ENCODE data around the gene BBS9. TPM values are rescaled to one million over a fixed set of nuclear protein-coding genes. Genes with fewer than 3 reads are reported as not detected.

Gene BBS9
- total and polyA plus RNA-seq, 2 donors (not counting 3 experiments of a cell fraction or from before 2014, with no cell fraction given), result 5.7 to 17.4 TPM

GRCh38 chr7:33640741-33641140, 511.4 kb downstream of the BBS9 start:
- no peak overlapping the region for H3K27ac ChIP-seq (ENCODE audit: insufficient read depth, low read depth, low read length)
- H2AFZ ChIP-seq (ENCODE audit: low read depth, low read length), result no peak overlapping the region
- H3K9me1 ChIP-seq (replicated peaks; ENCODE audit: control insufficient read depth, extremely low read depth, insufficient read depth, low read length), result no peaks in the 10 kb centered on the region
- H3K4me3 ChIP-seq (replicated peaks in 1 of 3; ENCODE audit: insufficient read depth in 1 of 3, low read depth in 1 of 3, low read length in 3 of 3), result no peak overlapping the region
- no peak overlapping the region for H3K9ac ChIP-seq (replicated peaks; ENCODE audit: extremely low read depth, insufficient read depth, low read length)
- no peak for FAIRE-seq
- H3K36me3 ChIP-seq (ENCODE audit: control insufficient read depth in 2 of 2, extremely low read depth in 1 of 2, insufficient read depth in 2 of 2, low read length in 2 of 2), result no peaks in the 10 kb centered on the region
- no peak for DNase-seq (ENCODE audit: low read depth, low spot score)
- intact Hi-C loops (cut with micrococcal nuclease) (no loop called here), dilution Hi-C loops (cut with MboI; ENCODE audit: extremely low pct_ligation_motif_present, low sequenced_read_pairs) (no loop called here)
- H3K79me2 ChIP-seq (ENCODE audit: control insufficient read depth, insufficient read depth, low read length), result no peaks in the 10 kb centered on the region
- no peaks in the 10 kb centered on the region for H3K4me1 ChIP-seq (ENCODE audit: control insufficient read depth, extremely low read depth, insufficient read depth, low read length)
- no peak overlapping the region for H3K4me2 ChIP-seq (ENCODE audit: insufficient read depth, low read length)
- H4K20me1 ChIP-seq (replicated peaks; ENCODE audit: control insufficient read depth, extremely low read depth, insufficient read depth, low read length), result no peaks in the 10 kb centered on the region
- CTCF ChIA-PET, result no interaction called here
- BruUV-seq (replicated peaks), result no TSS peak
- POLR2A ChIA-PET, result no interaction called here
- TF ChIP-seq JUN (IDR thresholded peaks at IDR 0.05; ENCODE audit: borderline replicate concordance, insufficient read depth, insufficient read length, low read depth) (no peak), MAX (IDR thresholded peaks at IDR 0.05; ENCODE audit: insufficient read depth, insufficient read length) (no peak), EZH2 (IDR thresholded peaks at IDR 0.05; ENCODE audit: borderline replicate concordance, low read depth, low read length, severe bottlenecking) (no peak)
- H3K27me3 ChIP-seq (ENCODE audit: control insufficient read depth in 2 of 2, insufficient read depth in 2 of 2, low read length in 2 of 2), result no peaks in the 10 kb centered on the region
- no peaks in the 10 kb centered on the region for H3K9me3 ChIP-seq (replicated peaks; ENCODE audit: control insufficient read depth, insufficient read depth, low read length)

GRCh38 chr7:33642312-33642711, 512.9 kb downstream of the BBS9 start:
- Histone ChIP-seq H3K27me3 (ENCODE audit: control insufficient read depth in 2 of 2, insufficient read depth in 2 of 2, low read length in 2 of 2) (no peaks in the 10 kb centered on the region), H4K20me1 (replicated peaks; ENCODE audit: control insufficient read depth, extremely low read depth, insufficient read depth, low read length) (no peaks in the 10 kb centered on the region), H3K4me3 (replicated peaks in 1 of 3; ENCODE audit: insufficient read depth in 1 of 3, low read depth in 1 of 3, low read length in 3 of 3) (no peak overlapping the region), H3K9me1 (replicated peaks; ENCODE audit: control insufficient read depth, extremely low read depth, insufficient read depth, low read length) (no peaks in the 10 kb centered on the region), H3K27ac (ENCODE audit: insufficient read depth, low read depth, low read length) (no peak overlapping the region), H3K79me2 (ENCODE audit: control insufficient read depth, insufficient read depth, low read length) (no peaks in the 10 kb centered on the region), H3K36me3 (ENCODE audit: control insufficient read depth in 2 of 2, extremely low read depth in 1 of 2, insufficient read depth in 2 of 2, low read length in 2 of 2) (no peaks in the 10 kb centered on the region), H2AFZ (ENCODE audit: low read depth, low read length) (no peak overlapping the region), H3K4me1 (ENCODE audit: control insufficient read depth, extremely low read depth, insufficient read depth, low read length) (no peaks in the 10 kb centered on the region), H3K4me2 (ENCODE audit: insufficient read depth, low read length) (no peak overlapping the region), H3K9ac (replicated peaks; ENCODE audit: extremely low read depth, insufficient read depth, low read length) (no peak overlapping the region), H3K9me3 (replicated peaks; ENCODE audit: control insufficient read depth, insufficient read depth, low read length) (no peaks in the 10 kb centered on the region)
- dilution Hi-C loops (cut with MboI; ENCODE audit: extremely low pct_ligation_motif_present, low sequenced_read_pairs) (no loop called here), intact Hi-C loops (cut with micrococcal nuclease) (no loop called here)
- no TSS peak for BruUV-seq (replicated peaks)
- DNase-seq (ENCODE audit: low read depth, low spot score), result no peak
- POLR2A ChIA-PET, result no interaction called here
- FAIRE-seq, result no peak
- no peak for TF ChIP-seq EZH2 (IDR thresholded peaks at IDR 0.05; ENCODE audit: borderline replicate concordance, low read depth, low read length, severe bottlenecking)
- no peak for TF ChIP-seq POLR2AphosphoS5 (IDR thresholded peaks at IDR 0.05; ENCODE audit: insufficient read depth, low read depth, low read length)
- no peak for TF ChIP-seq CTCF (IDR thresholded peaks at IDR 0.05; ENCODE audit: extremely low read depth in 1 of 2, insufficient read depth in 1 of 2, low read depth in 1 of 2, low read length in 2 of 2)
- no peak for TF ChIP-seq MAX (IDR thresholded peaks at IDR 0.05; ENCODE audit: insufficient read depth, insufficient read length)
- no peak for TF ChIP-seq POLR2A (IDR thresholded peaks at IDR 0.05; ENCODE audit: low read depth, low read length)
- no peak for TF ChIP-seq MYC (IDR thresholded peaks at IDR 0.05; ENCODE audit: low read depth, low read length)
- no peak for TF ChIP-seq GATA2 (IDR thresholded peaks at IDR 0.05; ENCODE audit: insufficient read depth, insufficient read length, low read depth, low read length)
- TF ChIP-seq FOS (IDR thresholded peaks at IDR 0.05; ENCODE audit: borderline replicate concordance, insufficient read depth, low read length), result no peak
- no peak for TF ChIP-seq JUN (IDR thresholded peaks at IDR 0.05; ENCODE audit: borderline replicate concordance, insufficient read depth, insufficient read length, low read depth)
- CTCF ChIA-PET, result no interaction called here

Measured in endothelial cell of umbilical vein (primary cell).